HG02938 (cell line): ENCODE data around the gene RAMAC.
"Not testable (repeated sequence)": the region's sequence is repeated elsewhere in the genome, so short reads cannot be mapped to it uniquely, and the experiment has no call there.

Experiments
- ATAC-seq: cut with Tn5 transposase; IDR thresholded peaks from one replicate; pipeline ENCODE4 v1.9.1; 2021; ENCODE audit warnings: mild to moderate bottlenecking, moderate library complexity; ENCODE audit not compliant: unreplicated experiment

The RAMAC gene

GRCh38 chr15:82966671-82967071 lies 19.3 kb upstream of the RAMAC start:
- ATAC-seq = peak; percentile 88

GRCh38 chr15:82968066-82968465 lies 17.9 kb upstream of the RAMAC start:
- no peak for ATAC-seq

- no peak for ATAC-seq
Measured at GRCh38 chr15:82969353-82969752, 16.7 kb upstream of the RAMAC start.

GRCh38 chr15:82970078-82970686 lies 15.8 kb upstream of the RAMAC start:
- no peak for ATAC-seq

GRCh38 chr15:82970696-82971095 lies 15.3 kb upstream of the RAMAC start:
- no peak for ATAC-seq

- no peak for ATAC-seq
Measured at GRCh38 chr15:82971218-82971984, 14.6 kb upstream of the RAMAC start.

GRCh38 chr15:82972990-82973389 lies 13.0 kb upstream of the RAMAC start:
- no peak for ATAC-seq

- no peak for ATAC-seq
Measured at GRCh38 chr15:82977076-82977475, 8.9 kb upstream of the RAMAC start.

GRCh38 chr15:82978438-82978837 lies 7.6 kb upstream of the RAMAC start:
- ATAC-seq = no peak

GRCh38 chr15:82979726-82980125 lies 6.3 kb upstream of the RAMAC start:
- no peak for ATAC-seq

GRCh38 chr15:82980981-82981380 lies 5.0 kb upstream of the RAMAC start:
- no peak for ATAC-seq

- peak; percentile 26 for ATAC-seq
Measured at GRCh38 chr15:82986442-82986780, 401 bp downstream of the RAMAC start.

GRCh38 chr15:82992436-82992998 lies 6.5 kb downstream of the RAMAC start:
- no peak for ATAC-seq

- ATAC-seq = no peak
Measured at GRCh38 chr15:82993144-82993543, 7.1 kb downstream of the RAMAC start.

- ATAC-seq = no peak
Measured at GRCh38 chr15:82995076-82995475, 9.1 kb downstream of the RAMAC start.

- no peak for ATAC-seq
Measured at GRCh38 chr15:82995938-82996337, 9.9 kb downstream of the RAMAC start.

- ATAC-seq = no peak
Measured at GRCh38 chr15:82999426-82999825, 13.4 kb downstream of the RAMAC start.

GRCh38 chr15:82999905-83000671 lies 14.1 kb downstream of the RAMAC start:
- peak; percentile 78 for ATAC-seq

- not testable (repeated sequence) for ATAC-seq
Measured at GRCh38 chr15:83000672-83001031, 14.6 kb downstream of the RAMAC start.

- peak; percentile 68 for ATAC-seq
Measured at GRCh38 chr15:83010709-83011270, 24.8 kb downstream of the RAMAC start.
